Right lobe of liver (tissue), 4 donors: ENCODE data around the gene GAS2L2.

Source experiments
- CTCF ChIP-seq, 4 donors: fragments of 200-600 bp in 3 of 4; fragments of 450-650 bp in 1 of 4; IDR thresholded peaks; one replicate each; pipeline versions ENCODE4 v1.5.1 to v1.8.0; 2016 to 2022; ENCODE audit warnings: antibody characterized with exemption in 4 of 4, mild to moderate bottlenecking in 2 of 4
- POLR2A ChIP-seq: fragments of 450-650 bp; IDR thresholded peaks from one replicate; pipeline ENCODE4 v1.6.1; 2017; ENCODE audit warnings: antibody characterized with exemption, mild to moderate bottlenecking
- donor health status: DM: no; HTN: no; CAD: no.
- donor health status: DM: no; HTN: no; CAD: no.
- donor health status: DM: no; HTN: yes; CAD: no.

GRCh38 chr17:35749560-35750412 is 3.3 kb downstream of the GAS2L2 start:
- TF ChIP-seq POLR2A (no peak), CTCF (IDR thresholded peaks at IDR 0.05) (no peak)
